WI38 (cell line): ENCODE results near the gene MCM3.

Experiments used
- H3K4me3 ChIP-seq: 2 replicates; pipeline ENCODE4 v1.5.1; 2011; ENCODE audit warnings: low read depth, mild to moderate bottlenecking, control low read depth, low read length
- TF ChIP-seq, protein P1 (sequence below): IDR thresholded peaks from 2 replicates; pipeline ENCODE4 v1.5.1; 2012; ENCODE audit warnings: low read depth, mild to moderate bottlenecking, control low read depth, low read length

MCM3 gene

DNA sequence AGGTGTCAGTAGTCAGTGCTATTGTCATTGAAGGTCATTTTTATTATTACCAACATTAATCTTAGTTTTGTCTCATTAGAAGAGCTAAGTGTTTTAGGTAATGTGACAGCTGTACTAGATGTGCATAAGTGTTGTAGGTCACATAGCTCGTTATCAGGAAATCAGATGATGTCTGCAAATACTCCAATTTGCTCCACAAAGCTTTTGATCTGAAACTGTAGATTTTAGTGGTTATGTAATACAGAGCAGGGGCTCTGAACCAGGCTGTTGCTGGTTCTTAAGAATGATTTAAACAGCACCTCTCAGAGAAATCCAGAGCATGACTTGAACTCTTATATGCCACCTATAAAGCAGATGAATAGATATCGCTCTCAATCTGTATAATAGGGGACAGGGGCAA is 42.7 kb downstream of the MCM3 start:
- H3K4me3 ChIP-seq, result no peak overlapping the region
- TF ChIP-seq, protein P1, sequence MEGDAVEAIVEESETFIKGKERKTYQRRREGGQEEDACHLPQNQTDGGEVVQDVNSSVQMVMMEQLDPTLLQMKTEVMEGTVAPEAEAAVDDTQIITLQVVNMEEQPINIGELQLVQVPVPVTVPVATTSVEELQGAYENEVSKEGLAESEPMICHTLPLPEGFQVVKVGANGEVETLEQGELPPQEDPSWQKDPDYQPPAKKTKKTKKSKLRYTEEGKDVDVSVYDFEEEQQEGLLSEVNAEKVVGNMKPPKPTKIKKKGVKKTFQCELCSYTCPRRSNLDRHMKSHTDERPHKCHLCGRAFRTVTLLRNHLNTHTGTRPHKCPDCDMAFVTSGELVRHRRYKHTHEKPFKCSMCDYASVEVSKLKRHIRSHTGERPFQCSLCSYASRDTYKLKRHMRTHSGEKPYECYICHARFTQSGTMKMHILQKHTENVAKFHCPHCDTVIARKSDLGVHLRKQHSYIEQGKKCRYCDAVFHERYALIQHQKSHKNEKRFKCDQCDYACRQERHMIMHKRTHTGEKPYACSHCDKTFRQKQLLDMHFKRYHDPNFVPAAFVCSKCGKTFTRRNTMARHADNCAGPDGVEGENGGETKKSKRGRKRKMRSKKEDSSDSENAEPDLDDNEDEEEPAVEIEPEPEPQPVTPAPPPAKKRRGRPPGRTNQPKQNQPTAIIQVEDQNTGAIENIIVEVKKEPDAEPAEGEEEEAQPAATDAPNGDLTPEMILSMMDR, result no peak

DNA sequence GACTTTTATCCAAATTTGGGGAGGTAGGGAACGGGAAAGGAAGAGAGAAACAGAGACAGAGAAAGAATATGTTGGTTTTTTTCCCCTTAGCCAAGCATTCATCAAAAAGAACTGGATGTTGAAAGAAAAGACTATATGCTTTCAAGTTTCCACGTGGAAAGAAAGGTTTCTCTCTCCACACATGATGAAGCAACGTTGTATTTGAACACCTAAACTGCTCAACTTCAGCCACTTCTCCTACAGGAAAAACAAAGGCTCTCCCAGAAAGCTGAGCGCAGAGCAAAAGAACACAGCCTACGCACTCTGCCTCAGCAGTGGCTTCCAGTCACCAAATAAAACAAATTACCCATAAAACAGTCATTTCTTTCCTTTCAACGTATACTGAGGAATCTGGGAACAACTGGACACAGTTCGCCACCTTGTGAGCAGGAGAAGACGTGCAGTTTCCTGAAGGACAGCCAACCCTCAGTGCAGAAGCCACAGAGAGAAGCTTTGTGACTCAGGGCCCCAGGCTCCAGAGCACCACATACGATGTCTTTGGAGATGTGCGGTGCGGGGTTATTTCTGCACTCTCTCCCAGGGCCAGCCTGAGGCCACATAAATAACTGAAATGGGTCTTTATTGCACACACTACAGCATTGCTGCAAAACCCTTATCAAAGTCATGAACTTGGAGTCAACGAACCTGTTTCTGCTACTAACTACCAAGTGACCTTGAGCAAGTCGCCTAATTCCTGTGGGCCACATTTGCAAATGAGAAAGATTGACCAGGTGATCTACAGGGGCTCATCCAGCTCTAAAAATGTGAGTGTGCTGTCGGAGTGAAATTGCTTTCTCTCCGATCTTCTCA is 50.3 kb downstream of the MCM3 start:
- TF ChIP-seq, protein P1, result 0 out of 2 replicates have a peak, but pooled peaks have one; percentile 34
- no peak overlapping the region for H3K4me3 ChIP-seq

DNA sequence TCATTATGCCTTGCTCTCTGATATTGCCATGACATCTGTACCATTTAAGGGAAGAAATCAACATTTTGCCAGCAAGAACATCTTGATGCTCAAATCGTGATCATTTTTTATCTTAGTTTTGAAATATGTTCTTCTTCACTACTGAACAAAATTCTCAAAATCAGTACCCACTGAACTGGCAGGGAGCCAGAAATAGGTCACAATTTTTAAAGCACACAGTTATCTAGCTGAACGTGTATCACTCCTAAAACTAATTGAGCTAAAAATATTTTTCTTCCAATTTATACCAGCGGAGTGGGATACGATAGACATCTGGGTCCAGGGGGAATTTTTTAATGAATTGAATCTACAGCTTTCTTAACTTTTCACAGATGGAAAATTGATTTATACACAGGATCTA is 51.5 kb downstream of the MCM3 start:
- H3K4me3 ChIP-seq, result no peak overlapping the region
- TF ChIP-seq, protein P1, result no peak

DNA sequence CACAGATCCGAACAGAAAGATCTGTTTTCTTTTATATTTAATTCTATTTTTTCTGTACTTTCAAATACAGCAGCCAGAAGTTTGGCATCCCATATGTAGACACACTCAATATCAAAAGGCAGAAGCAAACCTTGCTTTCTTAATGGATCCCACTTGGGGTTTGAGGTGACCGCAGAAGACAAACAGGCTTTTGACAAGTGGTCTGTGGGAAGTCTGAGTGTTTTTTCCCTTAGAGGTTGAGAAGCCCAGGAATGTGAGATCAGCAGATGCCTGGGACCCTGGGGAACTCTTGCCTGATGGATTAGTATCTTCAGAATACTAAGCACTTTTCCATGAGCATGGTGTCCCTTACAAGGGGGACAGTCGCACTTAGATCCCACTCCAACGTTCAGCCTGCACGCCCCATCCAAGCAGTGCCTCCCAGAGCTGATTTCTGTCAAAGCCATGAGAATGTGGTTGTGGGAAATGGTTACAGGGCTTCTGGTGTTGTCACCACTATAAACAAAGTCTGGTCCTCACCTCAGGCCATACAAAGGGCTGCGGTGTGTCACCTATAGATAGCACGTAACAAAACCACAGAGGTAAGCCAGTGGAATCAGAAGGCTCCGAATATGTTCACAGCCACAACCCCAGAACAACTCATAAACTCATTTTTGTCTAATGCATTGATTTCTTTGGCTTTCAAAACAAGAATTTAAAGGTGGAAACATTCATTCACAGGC is 53.0 kb downstream of the MCM3 start:
- H3K4me3 ChIP-seq, result no peak overlapping the region

DNA sequence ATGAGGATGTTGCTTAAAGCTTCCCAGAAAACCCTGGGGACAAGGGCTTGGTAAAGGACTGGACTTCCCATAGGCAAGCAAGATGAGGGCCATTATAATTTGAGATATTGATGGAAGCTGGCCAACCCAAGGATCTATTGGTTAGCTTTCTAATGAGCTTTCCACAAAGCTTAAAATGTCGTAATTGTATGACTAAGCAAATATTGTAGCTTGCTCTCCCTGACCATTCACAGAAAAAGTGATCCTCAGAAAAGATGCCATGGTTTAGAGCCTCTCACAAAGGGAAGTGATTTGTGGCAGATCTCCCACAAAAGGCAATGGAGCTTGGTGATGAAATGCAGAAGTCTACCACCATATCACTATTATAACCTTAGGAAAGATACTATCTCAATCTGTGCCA is 53.9 kb downstream of the MCM3 start:
- TF ChIP-seq, protein P1, result no peak
- H3K4me3 ChIP-seq, result no peak overlapping the region

More for the DNA sequence above, 53.0 kb downstream of the MCM3 start:
- TF ChIP-seq, protein P1, result no peak

DNA sequence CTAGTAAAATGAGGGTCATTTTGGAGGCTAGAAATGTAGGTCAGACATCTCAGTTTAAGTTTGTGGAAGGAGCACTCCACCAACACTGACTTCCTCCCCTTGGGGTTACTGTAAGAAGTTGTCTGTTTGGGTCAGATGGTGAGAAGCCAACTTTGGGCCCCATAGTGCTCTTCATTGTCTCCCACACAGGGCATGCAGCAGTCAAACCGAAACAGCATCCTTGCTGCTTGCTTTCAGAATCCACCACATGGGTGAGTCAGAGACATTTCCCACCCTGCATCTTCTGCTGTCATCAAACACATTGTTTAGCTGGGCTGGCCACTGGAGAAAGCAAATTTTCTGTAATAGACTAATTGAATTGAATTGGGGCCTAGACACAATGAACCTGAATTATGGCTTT is 57.0 kb downstream of the MCM3 start:
- H3K4me3 ChIP-seq, result no peak overlapping the region
- TF ChIP-seq, protein P1, result no peak

DNA sequence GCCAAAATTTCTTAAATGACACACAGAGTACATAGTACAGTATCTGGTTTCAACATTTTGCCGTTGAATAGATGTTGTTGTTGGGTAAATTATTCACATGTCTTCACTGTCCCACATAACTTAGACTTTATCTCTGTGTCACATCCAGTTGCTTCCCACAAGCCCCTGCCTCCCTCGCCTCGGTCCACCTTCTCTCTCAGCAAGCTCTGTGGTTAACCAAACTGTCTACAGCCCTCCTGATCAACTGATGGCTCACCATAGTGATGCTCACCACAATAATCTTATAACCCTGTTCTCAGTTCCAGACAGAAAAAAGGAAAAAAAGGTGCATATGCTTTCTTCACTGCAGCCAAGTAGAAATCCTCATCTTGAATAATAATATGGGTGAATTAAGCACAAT is 63.2 kb downstream of the MCM3 start:
- TF ChIP-seq, protein P1, result no peak
- no peak overlapping the region for H3K4me3 ChIP-seq
